Measurements from ENCODE around the gene DSCAM.
"Not testable (repeated sequence)": the region's sequence is repeated elsewhere in the genome, so short reads cannot be mapped to it uniquely, and the experiment has no call there.

The DSCAM gene

GRCh38 chr21:40381111-40381510 lies 465.8 kb downstream of the DSCAM start:
- DNase-seq (ENCODE audit: low read depth in 2 of 2) = no peak

- no peak for DNase-seq (ENCODE audit: low read depth in 2 of 2)
Observed at GRCh38 chr21:40379881-40380810, 466.8 kb downstream of the DSCAM start.

GRCh38 chr21:40377135-40377534 lies 469.8 kb downstream of the DSCAM start:
- DNase-seq (ENCODE audit: low read depth in 2 of 2) = no peak

- no peak for DNase-seq (ENCODE audit: low read depth in 2 of 2)
Observed at GRCh38 chr21:40373761-40374160, 473.2 kb downstream of the DSCAM start.

GRCh38 chr21:40372506-40372905 lies 474.5 kb downstream of the DSCAM start:
- no peak for DNase-seq (ENCODE audit: low read depth in 2 of 2)

- DNase-seq (ENCODE audit: low read depth in 2 of 2) = no peak
Observed at GRCh38 chr21:40371329-40371728, 475.6 kb downstream of the DSCAM start.

GRCh38 chr21:40356644-40357043 lies 490.3 kb downstream of the DSCAM start:
- DNase-seq (ENCODE audit: low read depth in 2 of 2) = no peak

GRCh38 chr21:40355076-40355475 lies 491.9 kb downstream of the DSCAM start:
- no peak for DNase-seq (ENCODE audit: low read depth in 2 of 2)

- no peak for DNase-seq (ENCODE audit: low read depth in 2 of 2)
Observed at GRCh38 chr21:40351006-40351405, 496.0 kb downstream of the DSCAM start.

- DNase-seq (ENCODE audit: low read depth in 2 of 2) = no peak
Observed at GRCh38 chr21:40349591-40349990, 497.4 kb downstream of the DSCAM start.

- DNase-seq (ENCODE audit: low read depth in 2 of 2) = no peak
Observed at GRCh38 chr21:40345711-40346321, 501.1 kb downstream of the DSCAM start.

- no peak for DNase-seq (ENCODE audit: low read depth in 2 of 2)
Observed at GRCh38 chr21:40340357-40340756, 506.6 kb downstream of the DSCAM start.

GRCh38 chr21:40339050-40339449 lies 507.9 kb downstream of the DSCAM start:
- DNase-seq (ENCODE audit: low read depth in 2 of 2) = no peak

- DNase-seq (ENCODE audit: low read depth in 2 of 2) = no peak
Observed at GRCh38 chr21:40337981-40338380, 509.0 kb downstream of the DSCAM start.

GRCh38 chr21:40335704-40336103 lies 511.3 kb downstream of the DSCAM start:
- DNase-seq (ENCODE audit: low read depth in 2 of 2) = no peak

- no peak for DNase-seq (ENCODE audit: low read depth in 2 of 2)
Observed at GRCh38 chr21:40334159-40334558, 512.8 kb downstream of the DSCAM start.

GRCh38 chr21:40333731-40334130 lies 513.2 kb downstream of the DSCAM start:
- no peak for DNase-seq (ENCODE audit: low read depth in 2 of 2)

- no peak for DNase-seq (ENCODE audit: low read depth in 2 of 2)
Observed at GRCh38 chr21:40331804-40332203, 515.2 kb downstream of the DSCAM start.

GRCh38 chr21:40331172-40331571 lies 515.8 kb downstream of the DSCAM start:
- no peak for DNase-seq (ENCODE audit: low read depth in 2 of 2)

- no peak for DNase-seq (ENCODE audit: low read depth in 2 of 2)
Observed at GRCh38 chr21:40324389-40324788, 522.6 kb downstream of the DSCAM start.

- DNase-seq (ENCODE audit: low read depth in 2 of 2) = not testable (repeated sequence)
Observed at GRCh38 chr21:40320718-40321117, 526.2 kb downstream of the DSCAM start.

GRCh38 chr21:40318371-40318770 lies 528.6 kb downstream of the DSCAM start:
- no peak for DNase-seq (ENCODE audit: low read depth in 2 of 2)

- no peak for DNase-seq (ENCODE audit: low read depth in 2 of 2)
Observed at GRCh38 chr21:40316104-40316503, 530.9 kb downstream of the DSCAM start.

Data from stimulated activated CD8-positive, alpha-beta memory T cell treated with anti-CD3 and anti-CD28 coated beads, Interleukin-15, amount 100 ng/mL, for 48 hours (primary cell).